NOMO-1 (cell line): ENCODE data around the gene MTFMT.
"Not testable (repeated sequence)": the region's sequence is repeated elsewhere in the genome, so short reads cannot be mapped to it uniquely, and the experiment has no call there.

Experiments
- DNase-seq, 2 experiments: peaks; one replicate each; lab custom pipeline; 2025; ENCODE audit not compliant: unreplicated experiment in 2 of 2; lab: John Stamatoyannopoulos, UW

Gene MTFMT

GRCh38 chr15:65060641-65061397 is 31.4 kb upstream of the MTFMT start:
- no peak for DNase-seq

GRCh38 chr15:65059931-65060596 is 30.6 kb upstream of the MTFMT start:
- DNase-seq = no peak

GRCh38 chr15:65059369-65059750 is 29.9 kb upstream of the MTFMT start:
- no peak for DNase-seq

- DNase-seq = no peak
Observed at GRCh38 chr15:65058394-65059368, 29.2 kb upstream of the MTFMT start.

- no peak for DNase-seq
Observed at GRCh38 chr15:65057549-65057940, 28.1 kb upstream of the MTFMT start.

- no peak for DNase-seq
Observed at GRCh38 chr15:65056868-65057548, 27.6 kb upstream of the MTFMT start.

- no peak for DNase-seq
Observed at GRCh38 chr15:65056106-65056505, 26.7 kb upstream of the MTFMT start.

GRCh38 chr15:65055201-65055870 is 25.9 kb upstream of the MTFMT start:
- no peak for DNase-seq

- peak; percentile 37 to 60 for DNase-seq
Observed at GRCh38 chr15:65054333-65055200, 25.1 kb upstream of the MTFMT start.

GRCh38 chr15:65052956-65053355 is 23.5 kb upstream of the MTFMT start:
- no peak for DNase-seq

GRCh38 chr15:65051266-65051665 is 21.8 kb upstream of the MTFMT start:
- DNase-seq = no peak

- DNase-seq = peak; percentile 21 to 60
Observed at GRCh38 chr15:65050270-65050669, 20.8 kb upstream of the MTFMT start.

GRCh38 chr15:65049418-65049840 is 20.0 kb upstream of the MTFMT start:
- peak; percentile 82 to 85 for DNase-seq

GRCh38 chr15:65048241-65048640 is 18.8 kb upstream of the MTFMT start:
- no peak for DNase-seq

GRCh38 chr15:65044724-65045481 is 15.5 kb upstream of the MTFMT start, which contains the start of gene SLC51B:
SLC51B (plus strand) TSS chr15:65045387; CDS start chr15:65050005, 4,618 bp downstream.
- no peak for DNase-seq

- not testable (repeated sequence) for DNase-seq
Observed at GRCh38 chr15:65044218-65044617, 14.8 kb upstream of the MTFMT start.

- no peak for DNase-seq
Observed at GRCh38 chr15:65042776-65043327, 13.4 kb upstream of the MTFMT start.

- no peak for DNase-seq
Observed at GRCh38 chr15:65041787-65042186, 12.3 kb upstream of the MTFMT start.
